OCI-M1 (cell line): ENCODE data around the gene NEUROG1.

Experiments
- DNase-seq: peaks from one replicate; lab custom pipeline; 2025; lab: John Stamatoyannopoulos, UW

The NEUROG1 gene, protein sequence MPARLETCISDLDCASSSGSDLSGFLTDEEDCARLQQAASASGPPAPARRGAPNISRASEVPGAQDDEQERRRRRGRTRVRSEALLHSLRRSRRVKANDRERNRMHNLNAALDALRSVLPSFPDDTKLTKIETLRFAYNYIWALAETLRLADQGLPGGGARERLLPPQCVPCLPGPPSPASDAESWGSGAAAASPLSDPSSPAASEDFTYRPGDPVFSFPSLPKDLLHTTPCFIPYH

GRCh38 chr5:135535820-135536801, at the start of gene NEUROG1:
NEUROG1 (minus strand) TSS chr5:135535964; CDS start chr5:135535690, 274 bp downstream.
- DNase-seq: no peak

GRCh38 chr5:135584918-135585317, 49.2 kb upstream of the NEUROG1 start:
- DNase-seq: no peak

DNA sequence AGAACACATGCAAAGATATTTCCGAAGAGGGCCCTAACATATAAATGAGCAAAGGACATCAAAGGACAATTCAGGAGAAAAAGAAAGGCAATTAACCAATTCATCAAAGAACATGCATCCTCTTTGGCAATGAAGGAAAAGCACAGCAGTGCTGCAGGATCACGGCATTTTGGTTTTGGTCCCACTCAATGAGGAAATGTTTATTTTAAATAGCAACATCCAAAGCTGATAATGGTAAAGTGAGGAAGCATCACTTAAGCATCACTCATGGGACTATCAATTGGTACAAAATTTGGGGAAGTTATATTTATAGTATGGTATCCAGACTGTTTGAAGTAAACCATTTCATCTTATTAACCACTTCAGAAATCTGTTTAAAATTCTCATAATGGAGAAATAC, 48.5 kb upstream of the NEUROG1 start:
- no peak for DNase-seq

DNA sequence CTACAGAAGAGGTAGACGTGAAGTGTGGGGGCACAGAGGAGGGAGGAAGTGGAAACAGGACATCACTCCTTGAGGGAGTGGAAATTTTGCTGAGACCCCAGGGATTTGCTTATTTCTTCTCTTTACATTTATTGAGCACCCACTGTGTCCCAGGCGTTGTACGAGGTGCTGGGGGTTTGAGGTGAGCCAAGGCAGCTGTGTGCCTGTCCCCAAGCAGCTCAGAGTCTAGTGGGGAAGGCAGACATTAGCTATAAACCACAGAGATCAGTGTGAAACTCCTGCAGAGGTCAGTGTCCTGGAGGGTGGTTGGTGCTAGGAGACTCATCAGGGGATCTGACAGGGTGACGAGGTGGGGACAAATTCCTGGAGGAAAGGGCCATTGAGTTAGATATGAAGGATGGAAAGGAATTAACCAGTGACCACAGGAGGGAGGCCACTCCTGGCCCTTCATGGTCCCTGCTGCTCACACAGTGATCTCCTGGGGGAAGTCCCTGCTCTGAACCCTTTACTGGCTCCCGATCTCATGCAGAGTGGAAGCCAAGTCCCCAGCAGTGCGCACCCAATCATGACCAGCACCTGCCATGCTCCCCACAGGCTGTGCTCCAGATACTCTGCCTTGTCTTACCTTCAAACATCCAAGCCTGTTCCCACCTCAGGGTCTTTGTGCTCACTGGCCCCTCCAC, 46.5 kb upstream of the NEUROG1 start:
- no peak for DNase-seq

DNA sequence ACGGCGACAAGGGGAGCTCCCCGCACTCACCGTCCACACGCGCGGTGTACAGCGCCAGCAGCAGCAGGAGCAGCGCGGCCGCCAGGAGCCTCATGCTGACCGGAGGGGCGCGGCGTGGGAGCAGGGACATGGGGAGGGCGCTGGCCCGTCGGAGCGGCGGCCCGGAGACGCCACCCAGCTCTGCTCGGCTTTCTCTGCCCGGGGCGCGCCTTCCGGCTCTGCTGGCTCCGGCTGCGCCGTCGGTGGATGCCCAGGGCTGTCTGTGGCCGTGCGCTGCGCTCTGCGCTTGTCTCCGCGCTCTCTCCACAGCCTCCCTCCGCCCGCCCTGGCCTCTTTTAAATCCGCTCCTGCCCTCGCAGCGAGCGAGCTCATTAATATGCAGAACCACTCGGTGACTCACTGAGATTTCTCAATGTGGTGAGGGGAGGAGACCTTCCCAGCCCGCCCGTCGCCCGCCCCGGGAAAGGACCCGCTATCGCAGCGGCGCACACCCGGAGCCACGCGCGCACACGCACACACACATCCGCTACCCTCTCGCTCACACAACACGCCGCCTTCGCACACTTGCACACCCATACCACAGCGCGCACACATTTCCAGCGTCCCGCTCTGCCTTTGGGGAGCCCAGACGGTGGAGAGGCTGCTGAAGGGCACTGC, 43.0 kb upstream of the NEUROG1 start, which contains the start of gene CXCL14:
Gene CXCL14, minus strand, starts transcription at position 307 of the 657 bp plus-strand sequence. Its CDS starts 213 bp downstream, at position 94.
- no peak for DNase-seq

- no peak for DNase-seq
Measured at GRCh38 chr5:135578305-135578684, 42.5 kb upstream of the NEUROG1 start.

DNA sequence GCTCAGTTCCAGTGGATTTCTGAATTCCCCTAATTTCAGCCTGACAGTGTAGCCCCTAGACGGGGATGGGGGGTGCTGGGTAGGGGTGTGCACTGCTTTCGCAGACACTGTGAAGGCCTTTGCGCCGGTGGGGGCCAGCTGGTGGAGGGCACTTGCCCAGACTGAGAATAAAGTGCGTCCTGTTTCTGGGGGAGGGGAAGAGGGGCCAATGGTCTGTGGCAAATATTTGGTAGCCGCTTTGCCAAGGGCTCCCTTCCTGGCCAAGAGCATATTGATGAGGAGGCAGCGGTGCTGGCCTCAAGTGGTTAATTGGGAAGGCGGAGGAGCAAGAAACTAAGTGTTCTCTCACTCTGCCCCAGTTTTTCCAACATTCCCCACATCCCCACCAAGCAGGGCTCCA, 41.7 kb upstream of the NEUROG1 start:
- DNase-seq: no peak

GRCh38 chr5:135576075-135576599, 40.4 kb upstream of the NEUROG1 start:
- DNase-seq: no peak

GRCh38 chr5:135574493-135574892, 38.7 kb upstream of the NEUROG1 start:
- DNase-seq: no peak

GRCh38 chr5:135571902-135572301, 36.1 kb upstream of the NEUROG1 start:
- DNase-seq: no peak

DNA sequence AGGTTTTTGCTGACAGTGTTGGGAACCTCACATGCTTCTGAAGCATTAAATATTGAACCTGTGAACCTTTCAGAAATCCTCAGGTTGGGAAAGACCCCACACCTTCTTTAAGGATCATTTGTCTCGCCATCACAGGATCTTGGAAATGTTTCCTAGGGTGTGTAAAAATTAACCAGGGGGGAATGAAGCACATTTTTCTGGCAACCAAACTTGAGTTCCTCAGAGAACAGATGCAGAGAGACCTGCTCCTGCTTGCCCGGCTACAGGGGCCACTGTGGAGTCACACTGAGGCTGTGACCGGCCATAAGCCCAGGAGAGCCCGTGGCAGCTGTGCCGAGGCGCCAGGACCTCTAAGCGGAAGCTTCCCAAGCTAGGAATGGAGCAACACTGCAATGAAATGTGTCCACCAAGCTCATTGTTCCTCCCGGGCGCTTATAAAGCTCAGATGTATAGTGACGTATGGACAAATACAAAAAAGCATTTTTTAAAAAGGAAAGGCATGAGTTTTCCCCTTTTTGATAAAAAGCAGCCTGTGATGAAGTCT, 35.4 kb upstream of the NEUROG1 start:
- no peak for DNase-seq

GRCh38 chr5:135570453-135570764, 34.6 kb upstream of the NEUROG1 start:
- no peak for DNase-seq

DNA sequence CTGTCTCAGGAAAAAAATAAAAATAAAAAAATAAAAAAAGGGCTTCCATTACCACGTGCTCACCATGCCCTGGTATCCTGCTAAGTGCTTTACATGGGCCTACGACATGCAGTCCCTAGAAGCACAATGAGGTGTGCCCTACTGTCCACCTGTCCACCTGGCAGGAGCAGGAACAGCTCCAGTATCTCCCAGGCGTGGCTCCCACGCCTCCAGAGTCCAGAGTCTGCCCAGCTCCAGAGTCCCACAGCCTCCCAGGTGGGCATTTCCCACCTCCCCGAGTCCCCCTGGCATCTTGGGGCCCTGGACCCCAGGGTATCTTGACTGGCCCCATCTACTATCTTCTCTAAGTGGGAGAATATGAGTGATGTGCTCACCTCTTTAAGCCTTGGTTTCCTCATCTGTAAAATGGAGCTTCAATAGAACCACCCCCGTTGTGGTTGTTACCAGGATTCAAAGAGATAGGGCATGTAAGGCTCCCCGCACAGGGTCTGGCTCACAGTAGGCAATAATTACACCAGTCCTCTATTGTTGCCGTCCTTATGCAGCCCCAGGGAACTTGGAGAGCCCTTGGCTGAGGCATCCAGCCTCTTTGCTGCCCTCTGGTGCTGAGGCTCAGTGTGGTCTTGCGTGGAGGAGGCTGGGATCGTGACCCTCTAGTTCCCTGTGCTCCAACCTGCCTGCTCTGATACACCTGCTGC, 34.1 kb upstream of the NEUROG1 start:
- peak; percentile 28 for DNase-seq

- DNase-seq: no peak
Measured at GRCh38 chr5:135568923-135569360, 33.2 kb upstream of the NEUROG1 start.

GRCh38 chr5:135568246-135568645, 32.5 kb upstream of the NEUROG1 start:
- DNase-seq: no peak

- no peak for DNase-seq
Measured at GRCh38 chr5:135567661-135568060, 31.9 kb upstream of the NEUROG1 start.

- DNase-seq: no peak
Measured at GRCh38 chr5:135566422-135567400, 30.9 kb upstream of the NEUROG1 start.

DNA sequence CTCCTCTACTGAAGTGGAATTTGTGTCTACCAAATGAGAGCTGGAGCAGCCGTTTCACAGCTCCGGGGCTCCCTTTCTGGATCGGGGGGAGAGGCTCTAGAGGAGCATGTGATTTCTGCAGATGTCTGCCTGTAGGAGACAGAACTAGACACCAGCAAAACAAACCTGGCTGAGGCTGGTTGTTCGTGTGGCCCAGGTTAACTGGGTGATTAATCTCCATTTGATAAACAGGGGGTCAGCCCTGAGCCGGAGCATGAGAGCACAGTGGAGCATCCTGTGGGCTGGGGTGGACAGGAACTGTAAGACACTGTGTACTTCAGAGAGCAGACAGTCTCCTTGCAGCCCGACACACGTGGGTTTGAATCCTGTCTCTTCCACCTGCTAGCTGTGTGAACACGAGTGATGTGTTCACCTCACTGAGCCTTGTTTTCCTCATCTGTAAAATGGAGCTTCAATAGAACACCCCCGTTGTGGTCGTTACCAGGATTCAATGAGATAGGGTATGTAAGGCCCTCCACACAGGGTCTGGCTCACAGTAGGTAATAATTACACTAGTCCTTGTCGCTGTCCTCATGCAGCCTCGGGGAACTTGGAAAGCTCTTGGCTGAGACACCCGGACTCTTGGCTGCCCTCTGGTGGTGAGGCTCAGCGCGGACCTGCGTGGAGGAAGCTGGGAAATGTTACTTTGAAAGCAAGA, 30.1 kb upstream of the NEUROG1 start:
- peak; percentile 86 for DNase-seq

DNA sequence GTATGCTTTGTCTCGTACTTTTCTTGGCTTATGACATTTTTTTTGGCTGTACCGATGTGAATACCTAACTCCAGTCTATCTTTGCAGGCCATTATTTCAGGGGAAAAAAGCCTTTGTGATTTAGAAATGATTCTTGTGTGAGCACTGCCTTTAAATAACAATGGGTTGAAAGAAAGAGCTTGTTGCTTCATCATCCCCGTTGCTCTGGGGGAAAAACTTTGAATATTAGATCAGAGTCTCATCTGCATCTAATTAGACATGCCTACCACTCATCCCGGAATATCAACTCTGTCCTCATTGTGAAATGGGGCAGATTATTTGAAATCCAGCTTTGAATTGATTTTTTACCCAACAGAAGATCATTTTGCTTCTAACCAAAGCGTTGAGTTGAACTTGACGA, 29.5 kb upstream of the NEUROG1 start:
- DNase-seq: no peak
